GM23338 (cell line): Measurements from ENCODE around the gene BAK1.

Experiments
- CREB1 ChIP-seq: fragments of 250-450 bp; sonication (Bioruptor Pico); IDR thresholded peaks from 2 replicates; pipeline ENCODE4 v1.5.0; 2020; ENCODE audit warnings: low read depth, mild to moderate bottlenecking, moderate library complexity
- EZH2 ChIP-seq: fragments of 200-600 bp; sonication (generic); IDR thresholded peaks from one replicate; pipeline ENCODE4 v1.8.0; 2017; ENCODE audit warnings: antibody characterized with exemption, mild to moderate bottlenecking, low read depth; ENCODE audit not compliant: unreplicated experiment
- EZH2phosphoT487 ChIP-seq: fragments of 200-600 bp; sonication (generic); IDR thresholded peaks from one replicate; pipeline ENCODE4 v1.8.1; 2018; ENCODE audit warnings: antibody characterized with exemption; ENCODE audit not compliant: unreplicated experiment
- JUNB ChIP-seq: IDR thresholded peaks from one replicate; pipeline ENCODE4 v1.6.1; 2016; ENCODE audit warnings: antibody characterized with exemption; ENCODE audit not compliant: unreplicated experiment
- POLR2AphosphoS5 ChIP-seq: IDR thresholded peaks from 2 replicates; pipeline ENCODE4 v1.6.1; 2016; ENCODE audit warnings: antibody characterized with exemption, low read depth
- TF ChIP-seq, protein P1 (sequence below), 2 experiments: fragments of 200-600 bp in 1 of 2; sonication (generic) in 1 of 2; conservative IDR thresholded peaks; 2 replicates each; pipeline versions ENCODE4 v1.5.1 to v1.6.1; 2016 to 2017; ENCODE audit warnings: antibody characterized with exemption in 2 of 2, low read depth in 2 of 2, mild to moderate bottlenecking in 2 of 2, moderate library complexity in 1 of 2
- TF ChIP-seq, protein P2 (sequence below): IDR thresholded peaks from 2 replicates; pipeline ENCODE4 v1.6.1; 2016; ENCODE audit warnings: antibody characterized with exemption
- TF ChIP-seq, protein P3 (sequence below): IDR thresholded peaks from one replicate; pipeline ENCODE4 v1.6.1; 2018; ENCODE audit warnings: antibody characterized with exemption; ENCODE audit not compliant: unreplicated experiment

DNA sequence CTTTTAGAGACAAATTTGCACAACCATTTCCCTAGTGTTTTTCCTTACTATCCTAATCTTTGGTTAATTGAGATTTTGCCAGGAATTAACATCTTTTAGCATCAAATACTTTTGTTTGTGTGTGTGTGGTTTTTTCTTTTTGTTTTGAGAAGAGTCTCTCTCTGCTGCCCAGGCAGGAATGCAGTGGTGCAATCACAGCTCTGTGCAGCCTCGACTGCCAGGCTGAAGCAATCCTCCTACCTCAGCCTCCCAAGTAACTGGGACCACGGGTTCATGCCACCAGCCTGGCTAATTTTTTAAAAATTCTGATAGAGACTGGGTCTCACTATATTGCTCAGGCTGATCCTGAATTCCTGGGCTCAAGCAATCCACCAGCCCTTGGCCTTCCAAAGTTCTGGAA, 28.5 kb downstream of the BAK1 start:
- TF ChIP-seq POLR2AphosphoS5 (no peak), EZH2 (no peak), JUNB (no peak), EZH2phosphoT487 (no peak), CREB1 (CRISPR knock-in tag) (no peak)
- TF ChIP-seq, protein P1, sequence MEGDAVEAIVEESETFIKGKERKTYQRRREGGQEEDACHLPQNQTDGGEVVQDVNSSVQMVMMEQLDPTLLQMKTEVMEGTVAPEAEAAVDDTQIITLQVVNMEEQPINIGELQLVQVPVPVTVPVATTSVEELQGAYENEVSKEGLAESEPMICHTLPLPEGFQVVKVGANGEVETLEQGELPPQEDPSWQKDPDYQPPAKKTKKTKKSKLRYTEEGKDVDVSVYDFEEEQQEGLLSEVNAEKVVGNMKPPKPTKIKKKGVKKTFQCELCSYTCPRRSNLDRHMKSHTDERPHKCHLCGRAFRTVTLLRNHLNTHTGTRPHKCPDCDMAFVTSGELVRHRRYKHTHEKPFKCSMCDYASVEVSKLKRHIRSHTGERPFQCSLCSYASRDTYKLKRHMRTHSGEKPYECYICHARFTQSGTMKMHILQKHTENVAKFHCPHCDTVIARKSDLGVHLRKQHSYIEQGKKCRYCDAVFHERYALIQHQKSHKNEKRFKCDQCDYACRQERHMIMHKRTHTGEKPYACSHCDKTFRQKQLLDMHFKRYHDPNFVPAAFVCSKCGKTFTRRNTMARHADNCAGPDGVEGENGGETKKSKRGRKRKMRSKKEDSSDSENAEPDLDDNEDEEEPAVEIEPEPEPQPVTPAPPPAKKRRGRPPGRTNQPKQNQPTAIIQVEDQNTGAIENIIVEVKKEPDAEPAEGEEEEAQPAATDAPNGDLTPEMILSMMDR (conservative IDR thresholded peaks at IDR 0.05; ENCODE audit: low read depth in 2 of 2): no peak
- TF ChIP-seq, protein P2, sequence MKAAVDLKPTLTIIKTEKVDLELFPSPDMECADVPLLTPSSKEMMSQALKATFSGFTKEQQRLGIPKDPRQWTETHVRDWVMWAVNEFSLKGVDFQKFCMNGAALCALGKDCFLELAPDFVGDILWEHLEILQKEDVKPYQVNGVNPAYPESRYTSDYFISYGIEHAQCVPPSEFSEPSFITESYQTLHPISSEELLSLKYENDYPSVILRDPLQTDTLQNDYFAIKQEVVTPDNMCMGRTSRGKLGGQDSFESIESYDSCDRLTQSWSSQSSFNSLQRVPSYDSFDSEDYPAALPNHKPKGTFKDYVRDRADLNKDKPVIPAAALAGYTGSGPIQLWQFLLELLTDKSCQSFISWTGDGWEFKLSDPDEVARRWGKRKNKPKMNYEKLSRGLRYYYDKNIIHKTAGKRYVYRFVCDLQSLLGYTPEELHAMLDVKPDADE: no peak
- TF ChIP-seq, protein P3, sequence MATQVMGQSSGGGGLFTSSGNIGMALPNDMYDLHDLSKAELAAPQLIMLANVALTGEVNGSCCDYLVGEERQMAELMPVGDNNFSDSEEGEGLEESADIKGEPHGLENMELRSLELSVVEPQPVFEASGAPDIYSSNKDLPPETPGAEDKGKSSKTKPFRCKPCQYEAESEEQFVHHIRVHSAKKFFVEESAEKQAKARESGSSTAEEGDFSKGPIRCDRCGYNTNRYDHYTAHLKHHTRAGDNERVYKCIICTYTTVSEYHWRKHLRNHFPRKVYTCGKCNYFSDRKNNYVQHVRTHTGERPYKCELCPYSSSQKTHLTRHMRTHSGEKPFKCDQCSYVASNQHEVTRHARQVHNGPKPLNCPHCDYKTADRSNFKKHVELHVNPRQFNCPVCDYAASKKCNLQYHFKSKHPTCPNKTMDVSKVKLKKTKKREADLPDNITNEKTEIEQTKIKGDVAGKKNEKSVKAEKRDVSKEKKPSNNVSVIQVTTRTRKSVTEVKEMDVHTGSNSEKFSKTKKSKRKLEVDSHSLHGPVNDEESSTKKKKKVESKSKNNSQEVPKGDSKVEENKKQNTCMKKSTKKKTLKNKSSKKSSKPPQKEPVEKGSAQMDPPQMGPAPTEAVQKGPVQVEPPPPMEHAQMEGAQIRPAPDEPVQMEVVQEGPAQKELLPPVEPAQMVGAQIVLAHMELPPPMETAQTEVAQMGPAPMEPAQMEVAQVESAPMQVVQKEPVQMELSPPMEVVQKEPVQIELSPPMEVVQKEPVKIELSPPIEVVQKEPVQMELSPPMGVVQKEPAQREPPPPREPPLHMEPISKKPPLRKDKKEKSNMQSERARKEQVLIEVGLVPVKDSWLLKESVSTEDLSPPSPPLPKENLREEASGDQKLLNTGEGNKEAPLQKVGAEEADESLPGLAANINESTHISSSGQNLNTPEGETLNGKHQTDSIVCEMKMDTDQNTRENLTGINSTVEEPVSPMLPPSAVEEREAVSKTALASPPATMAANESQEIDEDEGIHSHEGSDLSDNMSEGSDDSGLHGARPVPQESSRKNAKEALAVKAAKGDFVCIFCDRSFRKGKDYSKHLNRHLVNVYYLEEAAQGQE: no peak
